ENCODE data around the gene AKT3.

The AKT3 gene

GRCh38 chr1:243500512-243500911 lies 349.5 kb downstream of the AKT3 start:
- POLR2A ChIA-PET = interaction anchor here (1.0 kb wide), 1 partner anchor 14 kb away, joined by 3 read pairs; no protein-coding TSS in a partner anchor
- DNase-seq (ENCODE audit: low read depth, low spot score) = no peak
- H3K4me3 ChIP-seq (ENCODE audit: low read depth, low read length) = no peak overlapping the region
- CTCF ChIA-PET = no interaction called here
- TF ChIP-seq CTCF (IDR thresholded peaks at IDR 0.05; ENCODE audit: insufficient read depth, low read length, missing control alignments) = no peak

DNA sequence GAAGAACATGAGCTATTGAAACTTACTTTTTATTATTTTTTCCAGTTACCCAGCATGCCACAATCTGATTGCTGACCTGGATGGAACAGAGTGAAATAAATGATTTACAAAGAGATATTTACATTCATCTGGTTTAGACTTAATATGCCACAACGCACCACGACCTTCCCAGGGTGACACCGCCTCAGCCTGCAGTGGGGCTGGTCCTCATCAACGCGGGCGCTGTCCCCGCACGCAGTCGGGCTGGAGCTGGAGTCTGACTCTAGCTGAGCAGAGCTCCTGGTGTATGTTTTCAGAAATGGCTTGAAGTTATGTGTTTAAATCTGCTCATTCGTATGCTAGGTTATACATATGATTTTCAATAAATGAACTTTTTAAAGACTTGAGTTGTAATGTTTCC lies 350.3 kb downstream of the AKT3 start:
- ChIA-PET POLR2A (no interaction called here), CTCF (no interaction called here)
- DNase-seq (ENCODE audit: low read depth, low spot score) = no peak
- no peak for TF ChIP-seq CTCF (IDR thresholded peaks at IDR 0.05; ENCODE audit: insufficient read depth, low read length, missing control alignments)
- no peak overlapping the region for H3K4me3 ChIP-seq (ENCODE audit: low read depth, low read length)

DNA sequence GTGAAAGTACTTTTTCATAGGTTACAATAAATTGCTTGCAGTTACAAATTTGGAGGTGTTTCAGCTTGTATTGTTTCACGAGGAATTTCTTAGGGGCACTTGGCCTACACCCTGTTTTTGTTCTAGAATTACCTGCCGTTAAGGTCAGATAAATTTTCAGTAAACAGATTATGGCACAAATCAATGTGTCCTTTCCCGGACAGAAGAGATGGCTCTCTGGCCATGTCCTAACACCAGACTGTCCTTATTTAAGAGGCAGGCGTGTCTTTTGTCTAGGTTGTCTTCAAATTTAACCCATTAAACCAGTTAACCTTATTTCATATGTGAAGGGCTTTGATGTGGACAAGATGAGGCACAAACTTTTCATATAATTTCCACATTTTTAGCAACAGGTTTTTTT lies 350.8 kb downstream of the AKT3 start:
- CTCF ChIA-PET = interaction anchor here (1.2 kb wide), 1 partner anchor 9 kb away, joined by 3 read pairs; no protein-coding TSS in a partner anchor
- no peak for TF ChIP-seq CTCF (IDR thresholded peaks at IDR 0.05; ENCODE audit: insufficient read depth, low read length, missing control alignments)
- no peak overlapping the region for H3K4me3 ChIP-seq (ENCODE audit: low read depth, low read length)
- POLR2A ChIA-PET = no interaction called here
- DNase-seq (ENCODE audit: low read depth, low spot score) = no peak

DNA sequence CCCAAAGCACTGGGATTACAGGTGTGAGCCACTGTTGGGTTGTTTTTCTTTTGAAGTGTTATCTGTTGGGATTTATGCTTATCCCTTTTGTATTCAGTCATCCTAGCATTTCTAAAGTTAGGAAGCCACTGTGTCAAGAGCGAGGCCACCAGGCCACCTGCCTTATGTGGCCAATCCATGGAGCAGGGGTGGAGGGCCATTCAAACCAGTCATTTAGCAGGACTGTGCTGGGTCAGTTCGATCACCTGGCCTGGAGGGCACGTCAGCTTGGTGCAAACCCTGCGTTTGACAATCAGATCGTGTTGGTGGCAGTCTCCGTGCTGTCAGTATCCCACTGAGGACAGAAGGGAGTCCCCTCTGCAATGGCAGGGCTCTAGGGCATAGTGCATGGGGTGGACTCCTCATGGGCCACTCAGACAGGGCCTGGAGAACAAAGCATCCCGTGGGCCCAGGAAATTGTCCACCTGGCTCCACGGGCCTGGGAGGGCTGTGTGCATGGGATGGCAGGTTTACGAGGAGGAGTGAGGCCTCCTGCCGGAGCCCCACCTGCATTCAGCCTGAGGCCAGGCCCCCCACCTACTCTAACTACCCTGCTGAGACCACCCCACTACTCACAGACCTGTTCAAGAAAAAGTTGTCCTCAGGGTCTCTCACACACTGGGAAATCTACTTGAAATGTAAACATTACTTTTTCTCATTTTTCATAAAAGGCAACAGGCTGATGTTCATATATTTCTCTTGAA lies 351.9 kb downstream of the AKT3 start:
- no peak for DNase-seq (ENCODE audit: low read depth, low spot score)
- H3K4me3 ChIP-seq (ENCODE audit: low read depth, low read length) = no peak overlapping the region
- ChIA-PET CTCF (interaction anchor here (1.2 kb wide), 1 partner anchor 10 kb away, joined by 3 read pairs; no protein-coding TSS in a partner anchor), POLR2A (no interaction called here)
- TF ChIP-seq CTCF (IDR thresholded peaks at IDR 0.05; ENCODE audit: insufficient read depth, low read length, missing control alignments) = no peak

- ChIA-PET POLR2A (no interaction called here), CTCF (no interaction called here)
- no peak for DNase-seq (ENCODE audit: low read depth, low spot score)
- H3K4me3 ChIP-seq (ENCODE audit: low read depth, low read length) = no peak overlapping the region
- no peak for TF ChIP-seq CTCF (IDR thresholded peaks at IDR 0.05; ENCODE audit: insufficient read depth, low read length, missing control alignments)
These were observed 353.2 kb downstream of the AKT3 start for GRCh38 chr1:243496806-243497205.

DNA sequence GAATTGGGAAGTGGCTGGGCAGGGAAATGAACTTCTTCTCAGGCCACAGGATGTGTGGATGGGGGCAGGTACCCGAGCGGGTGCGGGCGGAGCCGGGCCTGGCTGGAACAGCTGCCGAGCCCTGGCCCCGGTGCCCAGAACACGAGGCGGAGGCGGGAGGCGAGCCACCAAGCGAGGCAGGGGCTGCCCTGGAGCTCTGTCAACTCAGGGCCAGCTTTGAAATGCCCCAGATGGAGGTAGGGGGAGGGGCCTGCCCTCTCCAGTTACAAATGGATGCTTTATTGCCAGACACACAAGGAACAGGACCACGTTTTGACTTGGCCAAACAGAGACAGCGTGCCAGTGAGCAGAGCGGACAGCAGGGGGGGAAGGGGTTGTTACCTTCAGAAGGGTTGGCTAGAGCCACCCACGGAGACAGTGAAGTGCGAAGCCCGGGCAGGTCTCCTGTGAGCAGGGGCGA lies 353.8 kb downstream of the AKT3 start:
- ChIA-PET POLR2A (no interaction called here), CTCF (interaction anchor here (0.9 to 1.3 kb wide), 2 partner anchors 9 to 11 kb away, joined by 3 to 5 read pairs; no protein-coding TSS in a partner anchor)
- no peak for TF ChIP-seq CTCF (IDR thresholded peaks at IDR 0.05; ENCODE audit: insufficient read depth, low read length, missing control alignments)
- H3K4me3 ChIP-seq (ENCODE audit: low read depth, low read length) = no peak overlapping the region
- DNase-seq (ENCODE audit: low read depth, low spot score) = no peak

Data from AG04449 (cell line).